ENCODE measurements around the gene MYO1B. TPM values are rescaled to one million over a fixed set of nuclear protein-coding genes. Genes with fewer than 3 reads are reported as not detected.

Gene MYO1B
- total and polyA plus RNA-seq, 12 donors, result 8.7 to 32.4 (median 14.4) TPM

- 27 to 36% methylated on average over 2 of the region's 2 CpGs for WGBS, 2 donors
- peaks cover 4 to 66% (median 29%) of the 10 kb centered on the region in 9 donors for H3K4me1 ChIP-seq
- intact Hi-C loops (cut with DNase I), result no loop called here
Measured at GRCh38 chr2:191263050-191263449, 17.8 kb downstream of the MYO1B start.

DNA sequence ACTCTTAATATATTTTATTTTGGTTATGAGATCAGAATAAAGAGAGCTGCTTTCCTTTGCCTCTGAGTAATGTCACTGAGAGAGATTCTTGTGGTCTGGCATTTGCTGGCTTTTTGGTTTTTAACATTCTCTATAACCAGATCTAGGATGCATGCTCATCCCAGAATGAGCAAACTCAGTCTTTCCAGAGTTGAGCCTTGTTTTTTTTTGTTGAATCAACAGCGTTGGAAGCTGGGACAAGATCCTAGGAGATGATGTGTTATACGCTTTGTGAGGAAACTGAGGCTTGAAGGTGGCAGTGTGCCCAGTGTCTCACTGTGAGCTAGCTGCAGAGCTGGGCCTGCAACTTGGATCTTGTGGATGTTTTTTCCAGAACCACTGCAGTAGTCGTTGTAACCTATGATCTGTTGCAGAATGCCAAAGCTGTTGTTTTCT is 19.5 kb downstream of the MYO1B start:
- intact Hi-C loops (cut with DNase I), result no loop called here
- H3K4me1 ChIP-seq, result peaks cover 4 to 63% (median 30%) of the 10 kb centered on the region in 9 donors
- DNase-seq, result no peak
- H3K4me3 ChIP-seq, result peak overlapping the region in 3 of 10 donors; percentile 3 to 26 (median 6)
- peak in 2 of 8 donors; percentile 28 to 36 for ATAC-seq
- 54 to 58% methylated on average over 3 of the region's 3 CpGs for WGBS, 2 donors
- no peaks in the 10 kb centered on the region for H3K27me3 ChIP-seq
- no peak for TF ChIP-seq CTCF (IDR thresholded peaks at IDR 0.05)
- H3K27ac ChIP-seq, result peak overlapping the region in 7 of 10 donors; percentile 48 to 74 (median 63)
- no peaks in the 10 kb centered on the region for H3K36me3 ChIP-seq
- H3K9me3 ChIP-seq, result no peaks in the 10 kb centered on the region

More at GRCh38 chr2:191263050-191263449, 17.8 kb downstream of the MYO1B start:
- Histone ChIP-seq H3K36me3 (no peaks in the 10 kb centered on the region), H3K27me3 (no peaks in the 10 kb centered on the region), H3K4me3 (no peak overlapping the region), H3K27ac (peak overlapping the region in 4 of 10 donors; percentile 24 to 34 (median 30)), H3K9me3 (no peaks in the 10 kb centered on the region)
- no peak for TF ChIP-seq CTCF (IDR thresholded peaks at IDR 0.05)
- peak in 2 of 8 donors; percentile 32 to 34 for ATAC-seq
- DNase-seq, result no peak

GRCh38 chr2:191265311-191266170 is 20.3 kb downstream of the MYO1B start:
- no peak for TF ChIP-seq CTCF (IDR thresholded peaks at IDR 0.05)
- 43 to 48% methylated on average over 15 of the region's 15 CpGs for WGBS, 2 donors
- intact Hi-C loops (cut with DNase I), result no loop called here

GRCh38 chr2:191266201-191266600 is 21.0 kb downstream of the MYO1B start:
- Histone ChIP-seq H3K4me3 (peak overlapping the region in 2 of 10 donors; percentile 0 to 3), H3K27me3 (no peaks in the 10 kb centered on the region), H3K36me3 (no peaks in the 10 kb centered on the region), H3K4me1 (peaks cover 7 to 78% (median 43%) of the 10 kb centered on the region in 9 donors), H3K9me3 (no peaks in the 10 kb centered on the region), H3K27ac (peak overlapping the region; percentile 35 to 74 (median 60))
- 61 to 74% methylated on average over 2 of the region's 2 CpGs for WGBS, 2 donors
- DNase-seq, result no peak
- intact Hi-C loops (cut with DNase I), result no loop called here
- TF ChIP-seq CTCF (IDR thresholded peaks at IDR 0.05), result no peak
- peak in 2 of 8 donors; percentile 6 to 10 for ATAC-seq

More at GRCh38 chr2:191265311-191266170, 20.3 kb downstream of the MYO1B start:
- no peaks in the 10 kb centered on the region for H3K27me3 ChIP-seq
- ATAC-seq (peak; percentile 40 to 72 (median 62)), DNase-seq (peak in 1 of 2 donors; percentile 45)
- H3K9me3 ChIP-seq, result no peaks in the 10 kb centered on the region
- peaks cover 4 to 71% (median 39%) of the 10 kb centered on the region in 9 donors for H3K4me1 ChIP-seq
- H3K4me3 ChIP-seq, result peak overlapping the region in 5 of 10 donors; percentile 0 to 26 (median 3)
- no peaks in the 10 kb centered on the region for H3K36me3 ChIP-seq
- H3K27ac ChIP-seq, result peak overlapping the region; percentile 35 to 74 (median 60)
